Esophagus squamous epithelium (tissue), 4 donors: ENCODE measurements around the gene GPR18.

Experiments used
- POLR2A ChIP-seq, 4 donors: fragments of 450-650 bp; IDR thresholded peaks; one replicate each; pipeline ENCODE4 v1.6.1; 2017; ENCODE audit warnings: antibody characterized with exemption in 4 of 4, mild to moderate bottlenecking in 4 of 4, moderate library complexity in 3 of 4
- TF ChIP-seq, protein P1 (sequence below), 6 experiments: fragments of 450-650 bp in 4 of 6; fragments of 200-600 bp in 2 of 6; sonication (generic) in 2 of 6; IDR thresholded peaks; one replicate each; pipeline ENCODE4 v1.5.1; 2016 to 2019; ENCODE audit warnings: antibody characterized with exemption in 6 of 6, mild to moderate bottlenecking in 4 of 6, moderate library complexity in 4 of 6

DNA sequence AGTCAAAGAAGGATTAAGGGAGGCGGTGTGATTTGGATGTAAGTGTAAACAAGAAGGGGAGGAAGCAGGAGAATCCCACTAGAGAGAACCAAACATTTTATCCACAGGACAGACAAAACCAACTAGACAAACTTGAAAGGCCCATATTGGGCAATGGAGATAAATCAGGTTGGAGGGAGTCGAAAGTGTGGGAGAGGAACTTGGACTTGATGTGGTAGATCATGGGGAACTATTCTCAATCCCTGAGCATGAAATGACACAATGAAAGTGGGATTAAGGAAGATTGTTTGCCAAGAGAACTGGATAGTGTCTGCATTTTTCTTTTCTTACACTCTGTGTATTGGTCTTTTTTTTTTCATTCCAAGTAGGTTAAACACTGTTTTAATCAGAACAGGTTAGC lies 31.1 kb upstream of the GPR18 start:
- TF ChIP-seq, protein P1, sequence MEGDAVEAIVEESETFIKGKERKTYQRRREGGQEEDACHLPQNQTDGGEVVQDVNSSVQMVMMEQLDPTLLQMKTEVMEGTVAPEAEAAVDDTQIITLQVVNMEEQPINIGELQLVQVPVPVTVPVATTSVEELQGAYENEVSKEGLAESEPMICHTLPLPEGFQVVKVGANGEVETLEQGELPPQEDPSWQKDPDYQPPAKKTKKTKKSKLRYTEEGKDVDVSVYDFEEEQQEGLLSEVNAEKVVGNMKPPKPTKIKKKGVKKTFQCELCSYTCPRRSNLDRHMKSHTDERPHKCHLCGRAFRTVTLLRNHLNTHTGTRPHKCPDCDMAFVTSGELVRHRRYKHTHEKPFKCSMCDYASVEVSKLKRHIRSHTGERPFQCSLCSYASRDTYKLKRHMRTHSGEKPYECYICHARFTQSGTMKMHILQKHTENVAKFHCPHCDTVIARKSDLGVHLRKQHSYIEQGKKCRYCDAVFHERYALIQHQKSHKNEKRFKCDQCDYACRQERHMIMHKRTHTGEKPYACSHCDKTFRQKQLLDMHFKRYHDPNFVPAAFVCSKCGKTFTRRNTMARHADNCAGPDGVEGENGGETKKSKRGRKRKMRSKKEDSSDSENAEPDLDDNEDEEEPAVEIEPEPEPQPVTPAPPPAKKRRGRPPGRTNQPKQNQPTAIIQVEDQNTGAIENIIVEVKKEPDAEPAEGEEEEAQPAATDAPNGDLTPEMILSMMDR (IDR thresholded peaks at IDR 0.05), result no peak
- TF ChIP-seq POLR2A (IDR thresholded peaks at IDR 0.05), result no peak
